Osteoblast (primary cell): Measurements from ENCODE around the gene CCDC178. TPM values are rescaled to one million over a fixed set of nuclear protein-coding genes. Genes with fewer than 3 reads are reported as not detected.
A peak's percentile ranks its signal among the peaks of the same experiment; 100 is the strongest.

Experiments
- DNase-seq: peaks from one replicate; pipeline ENCODE4 v3.0.0; 2011; ENCODE audit warnings: low spot score, mixed read lengths; ENCODE audit not compliant: insufficient read length; ENCODE audit errors: missing footprints
- H2AFZ ChIP-seq: 2 replicates; pipeline ENCODE4 v1.6.0; 2011; ENCODE audit warnings: mild to moderate bottlenecking, low read length
- H3K27ac ChIP-seq: 2 replicates; pipeline ENCODE4 v1.5.1; 2011; ENCODE audit warnings: mild to moderate bottlenecking, low read depth, low read length, moderate library complexity
- H3K27me3 ChIP-seq: 2 replicates; pipeline ENCODE4 v1.6.0; 2012; ENCODE audit warnings: mild to moderate bottlenecking, control low read depth, inconsistent platforms, low read length, moderate library complexity; ENCODE audit not compliant: insufficient read depth
- H3K36me3 ChIP-seq: 2 replicates; pipeline ENCODE4 v1.5.1; 2011; ENCODE audit warnings: mild to moderate bottlenecking, low read length, control low read depth, moderate library complexity; ENCODE audit not compliant: insufficient read depth
- H3K4me1 ChIP-seq: 2 replicates; pipeline ENCODE4 v1.5.1; 2011; ENCODE audit warnings: mild to moderate bottlenecking, low read length, control low read depth, moderate library complexity; ENCODE audit not compliant: insufficient read depth
- H3K4me2 ChIP-seq: 2 replicates; pipeline ENCODE4 v1.6.0; 2011; ENCODE audit warnings: mild to moderate bottlenecking, low read length; ENCODE audit not compliant: insufficient read depth
- H3K4me3 ChIP-seq: fragments of 200-600 bp; sonication (generic); 3 replicates; pipeline ENCODE4 v1.5.1; 2012; ENCODE audit warnings: mild to moderate bottlenecking, low read length, inconsistent platforms; ENCODE audit not compliant: insufficient read depth
- H3K79me2 ChIP-seq: 2 replicates; pipeline ENCODE4 v1.6.0; 2012; ENCODE audit warnings: mild to moderate bottlenecking, low read length, control low read depth, inconsistent platforms; ENCODE audit not compliant: insufficient read depth
- H3K9me3 ChIP-seq: 2 replicates; pipeline ENCODE4 v1.5.1; 2011; ENCODE audit warnings: low read depth, low read length, control low read depth
- H4K20me1 ChIP-seq: 2 replicates; pipeline ENCODE4 v1.6.0; 2012; ENCODE audit warnings: mild to moderate bottlenecking, low read length, control low read depth; ENCODE audit not compliant: insufficient read depth
- total RNA-seq: library from RNA; depleted of rRNA; stranded (reverse); fragments of >200 nt; gene quantifications from 2 replicates; pipeline ENCODE4 v1.2.3, GENCODE V29; 2012
- TF ChIP-seq, protein P1 (sequence below): IDR thresholded peaks from 2 replicates; pipeline ENCODE4 v1.5.1; 2011; ENCODE audit warnings: mild to moderate bottlenecking, low read depth, low read length, moderate library complexity; ENCODE audit errors: extremely low read depth

The CCDC178 gene
- total RNA-seq, 1 donor, result not detected

- H3K36me3 ChIP-seq, result no peaks in the 10 kb centered on the region
- no peak overlapping the region for H3K27ac ChIP-seq
- no peak for DNase-seq
- no peaks in the 10 kb centered on the region for H3K9me3 ChIP-seq
- no peak overlapping the region for H2AFZ ChIP-seq
- no peaks in the 10 kb centered on the region for H3K27me3 ChIP-seq
- no peak overlapping the region for H3K4me3 ChIP-seq
- no peak overlapping the region for H3K4me2 ChIP-seq
- no peaks in the 10 kb centered on the region for H3K79me2 ChIP-seq
- H3K4me1 ChIP-seq, result no peaks in the 10 kb centered on the region
- TF ChIP-seq, protein P1, sequence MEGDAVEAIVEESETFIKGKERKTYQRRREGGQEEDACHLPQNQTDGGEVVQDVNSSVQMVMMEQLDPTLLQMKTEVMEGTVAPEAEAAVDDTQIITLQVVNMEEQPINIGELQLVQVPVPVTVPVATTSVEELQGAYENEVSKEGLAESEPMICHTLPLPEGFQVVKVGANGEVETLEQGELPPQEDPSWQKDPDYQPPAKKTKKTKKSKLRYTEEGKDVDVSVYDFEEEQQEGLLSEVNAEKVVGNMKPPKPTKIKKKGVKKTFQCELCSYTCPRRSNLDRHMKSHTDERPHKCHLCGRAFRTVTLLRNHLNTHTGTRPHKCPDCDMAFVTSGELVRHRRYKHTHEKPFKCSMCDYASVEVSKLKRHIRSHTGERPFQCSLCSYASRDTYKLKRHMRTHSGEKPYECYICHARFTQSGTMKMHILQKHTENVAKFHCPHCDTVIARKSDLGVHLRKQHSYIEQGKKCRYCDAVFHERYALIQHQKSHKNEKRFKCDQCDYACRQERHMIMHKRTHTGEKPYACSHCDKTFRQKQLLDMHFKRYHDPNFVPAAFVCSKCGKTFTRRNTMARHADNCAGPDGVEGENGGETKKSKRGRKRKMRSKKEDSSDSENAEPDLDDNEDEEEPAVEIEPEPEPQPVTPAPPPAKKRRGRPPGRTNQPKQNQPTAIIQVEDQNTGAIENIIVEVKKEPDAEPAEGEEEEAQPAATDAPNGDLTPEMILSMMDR, result no peak
- no peaks in the 10 kb centered on the region for H4K20me1 ChIP-seq
These were observed 456.8 kb downstream of the CCDC178 start for GRCh38 chr18:32983721-32984120.

DNA sequence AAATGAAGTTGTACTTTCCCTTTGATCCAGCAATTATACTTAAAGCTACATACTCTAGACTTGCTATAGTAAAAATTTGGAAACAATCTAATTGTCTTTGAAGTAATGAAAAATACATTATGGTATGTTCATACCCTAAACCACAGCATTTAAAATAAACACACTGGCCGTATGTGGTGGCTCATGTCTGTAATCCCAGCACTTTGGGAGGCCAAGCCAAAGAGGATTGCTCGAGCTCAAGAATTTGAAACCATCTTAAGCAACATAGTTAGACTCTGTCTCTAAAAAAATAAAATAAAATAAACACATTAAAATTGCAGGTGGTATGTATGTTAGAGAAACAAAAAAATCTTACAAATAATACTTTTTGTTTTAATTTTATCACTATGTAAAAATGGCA is 459.6 kb downstream of the CCDC178 start:
- Histone ChIP-seq H3K79me2 (no peaks in the 10 kb centered on the region), H3K4me2 (peak overlapping the region; percentile 47), H2AFZ (peak overlapping the region; percentile 44), H3K36me3 (no peaks in the 10 kb centered on the region), H3K4me1 (no peaks in the 10 kb centered on the region), H3K4me3 (no peak overlapping the region), H3K27ac (no peak overlapping the region), H4K20me1 (no peaks in the 10 kb centered on the region), H3K9me3 (no peaks in the 10 kb centered on the region), H3K27me3 (no peaks in the 10 kb centered on the region)
- TF ChIP-seq, protein P1, result no peak
- DNase-seq, result no peak

GRCh38 chr18:32975501-32975900 is 465.0 kb downstream of the CCDC178 start:
- H3K4me3 ChIP-seq, result no peak overlapping the region
- H3K36me3 ChIP-seq, result no peaks in the 10 kb centered on the region
- H3K79me2 ChIP-seq, result no peaks in the 10 kb centered on the region
- no peak overlapping the region for H3K27ac ChIP-seq
- no peak for DNase-seq
- no peak overlapping the region for H3K4me2 ChIP-seq
- H3K27me3 ChIP-seq, result no peaks in the 10 kb centered on the region
- H3K9me3 ChIP-seq, result no peaks in the 10 kb centered on the region
- H4K20me1 ChIP-seq, result no peaks in the 10 kb centered on the region
- H3K4me1 ChIP-seq, result no peaks in the 10 kb centered on the region
- TF ChIP-seq, protein P1, result no peak
- H2AFZ ChIP-seq, result no peak overlapping the region

DNA sequence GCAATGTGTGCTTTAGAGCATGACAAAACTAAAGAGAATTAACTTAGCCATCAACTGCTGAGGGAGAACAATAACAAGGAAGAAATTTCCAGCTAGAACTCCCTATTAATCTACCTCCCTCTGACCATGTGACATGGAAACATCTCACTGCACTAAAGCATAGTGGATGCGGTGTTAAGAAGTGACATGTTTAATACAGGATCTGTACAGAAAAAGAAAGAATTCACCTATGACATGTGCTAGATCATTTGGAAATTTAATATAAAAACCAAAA is 465.4 kb downstream of the CCDC178 start:
- Histone ChIP-seq H3K27ac (no peak overlapping the region), H3K36me3 (no peaks in the 10 kb centered on the region), H3K4me2 (no peak overlapping the region), H4K20me1 (no peaks in the 10 kb centered on the region), H3K4me1 (no peaks in the 10 kb centered on the region), H2AFZ (peak overlapping the region; percentile 20), H3K27me3 (no peaks in the 10 kb centered on the region), H3K79me2 (no peaks in the 10 kb centered on the region), H3K4me3 (no peak overlapping the region), H3K9me3 (no peaks in the 10 kb centered on the region)
- TF ChIP-seq, protein P1, result no peak
- DNase-seq, result no peak
